ENCODE measurements around the gene DPM1.

Gene DPM1

GRCh38 chr20:50929299-50930138, 28.8 kb downstream of the DPM1 start:
- peak; percentile 17 for DNase-seq

GRCh38 chr20:50928469-50928868, 29.9 kb downstream of the DPM1 start:
- DNase-seq = no peak

- DNase-seq = no peak
Observed at GRCh38 chr20:50926530-50926929, 31.8 kb downstream of the DPM1 start.

DNA sequence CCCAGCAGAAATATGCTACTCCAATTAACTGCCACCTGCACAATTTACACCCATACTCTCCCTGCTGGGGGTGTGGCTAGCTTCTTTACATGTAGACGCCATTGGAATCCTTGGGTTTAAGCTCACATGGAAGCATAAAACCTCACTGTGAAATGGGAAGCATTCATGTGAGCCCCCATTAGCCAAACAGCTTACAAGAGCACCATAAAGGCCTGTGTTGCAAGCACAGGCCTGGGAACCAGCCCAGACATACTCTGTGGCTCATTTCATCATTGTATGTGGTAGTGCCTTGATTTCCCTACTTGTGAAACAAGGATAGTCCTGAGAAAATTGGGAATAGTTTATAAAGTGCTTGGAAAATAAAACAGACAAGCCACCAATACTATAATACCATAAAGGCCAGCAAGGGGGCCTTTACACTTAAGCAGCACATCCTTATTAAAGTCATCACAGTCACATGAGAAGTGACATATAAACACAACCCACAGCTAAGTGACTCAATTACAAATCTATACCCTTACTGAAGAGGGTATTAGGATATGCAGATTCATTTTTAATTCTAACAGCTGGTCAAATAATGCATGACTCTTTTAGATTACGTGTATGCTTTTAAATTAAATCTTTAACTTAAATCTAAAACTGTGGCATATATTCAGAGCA, 33.9 kb downstream of the DPM1 start:
- no peak for DNase-seq

DNA sequence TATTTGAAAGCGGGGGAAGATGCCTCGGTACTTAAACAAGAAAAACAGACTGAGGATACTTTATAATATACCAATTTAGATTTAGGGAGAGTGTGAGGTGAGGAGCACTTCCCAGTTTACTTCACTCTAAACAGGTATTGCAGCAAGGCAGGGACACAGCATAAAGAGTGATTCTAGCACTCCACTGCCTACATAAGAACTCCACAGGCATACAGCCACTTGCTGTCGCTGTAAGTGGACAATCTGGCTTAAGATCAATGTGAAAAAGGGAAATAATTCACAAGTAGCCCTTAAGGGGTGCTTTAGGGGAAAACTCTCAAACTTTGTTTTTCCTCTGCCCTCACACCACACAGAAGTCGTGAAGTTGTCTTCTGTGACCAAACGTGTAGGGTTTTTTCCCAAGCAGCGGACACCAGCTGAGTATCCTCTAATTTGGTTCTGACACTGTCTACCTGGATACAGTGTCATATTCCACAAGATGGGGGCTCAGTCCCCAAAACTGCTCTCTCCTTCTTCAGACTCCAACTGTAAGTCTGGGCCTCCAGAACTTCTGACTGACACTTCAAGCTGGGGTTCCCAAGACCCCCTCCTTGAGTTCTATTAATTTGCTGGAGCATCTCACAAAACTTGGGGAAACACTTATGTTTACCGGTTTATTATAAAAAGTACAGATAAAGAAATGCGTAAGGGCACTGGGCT, 36.4 kb downstream of the DPM1 start:
- DNase-seq = no peak

GRCh38 chr20:50920997-50921396, 37.3 kb downstream of the DPM1 start:
- no peak for DNase-seq

GRCh38 chr20:50919567-50919966, 38.8 kb downstream of the DPM1 start:
- DNase-seq = no peak

- DNase-seq = no peak
Observed at GRCh38 chr20:50918403-50918802, 39.9 kb downstream of the DPM1 start.

DNA sequence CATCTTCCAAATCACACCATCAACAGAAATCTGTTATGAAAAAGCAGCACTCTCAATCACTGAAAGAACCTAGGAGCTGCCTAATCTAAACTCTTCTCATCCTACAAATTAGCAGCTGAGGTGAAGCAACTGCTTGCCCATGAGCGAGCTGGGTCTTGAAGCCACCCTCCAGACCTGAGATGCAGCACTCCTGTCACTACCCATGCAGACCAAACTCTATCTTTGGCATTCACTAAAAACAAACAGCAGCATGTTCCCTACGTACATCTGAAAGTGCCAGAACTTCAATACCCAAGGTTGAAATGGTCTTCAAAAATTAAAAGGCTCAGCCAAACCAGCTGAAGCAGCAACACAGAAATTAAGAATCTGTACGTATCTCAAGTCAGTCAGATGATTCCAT, 41.4 kb downstream of the DPM1 start:
- DNase-seq = no peak

- no peak for DNase-seq
Observed at GRCh38 chr20:50916257-50916656, 42.1 kb downstream of the DPM1 start.

DNA sequence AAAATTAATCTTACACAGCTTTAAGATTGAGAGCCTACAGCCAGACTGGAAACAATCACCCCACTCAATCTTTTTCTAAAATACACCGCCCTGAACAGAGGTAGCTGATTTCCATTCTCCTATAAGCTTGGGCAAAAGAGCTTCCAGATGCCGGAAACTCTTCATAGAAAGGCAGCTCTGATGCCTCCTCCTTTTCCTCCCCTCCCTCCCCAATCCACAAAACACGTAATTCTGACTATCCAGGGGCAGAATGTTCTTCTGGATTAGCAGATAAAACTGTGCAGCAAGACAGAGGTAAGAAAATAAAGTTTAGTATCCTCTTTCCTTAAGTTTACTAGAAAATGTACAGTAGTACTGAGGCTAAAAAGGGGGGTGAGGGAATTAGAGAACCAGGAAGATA, 42.9 kb downstream of the DPM1 start:
- DNase-seq = no peak

DNA sequence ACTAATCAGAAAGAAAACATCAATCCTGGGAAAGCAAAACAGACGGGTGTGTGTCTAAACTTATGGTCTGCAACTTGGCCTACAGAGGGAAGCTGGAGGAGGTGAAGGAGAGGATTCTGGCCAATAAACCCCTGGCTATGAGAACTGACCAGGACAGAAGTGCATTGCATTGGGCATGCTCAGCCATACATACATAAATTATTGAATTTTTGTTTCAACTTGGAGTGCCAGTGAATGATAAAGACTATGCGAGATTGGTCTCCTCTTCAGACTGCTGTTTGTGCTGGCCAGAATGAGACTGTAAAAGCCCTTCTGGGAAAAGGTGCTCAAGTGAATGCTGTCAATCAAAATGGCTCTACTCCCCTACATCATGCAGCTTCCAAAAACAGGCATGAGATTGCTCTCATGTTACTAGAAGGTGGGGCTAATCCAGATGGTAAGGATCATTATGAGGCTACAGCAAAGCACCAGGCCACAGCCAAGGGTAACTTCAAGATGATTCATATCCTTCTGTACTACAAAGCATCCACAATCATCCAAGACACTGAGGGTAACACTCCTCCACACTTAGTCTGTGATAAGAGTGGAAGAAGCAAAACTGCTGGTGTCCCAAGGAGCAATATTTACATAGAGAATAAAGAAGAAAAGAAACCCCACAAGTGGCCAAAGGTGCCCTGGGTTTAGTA, 44.5 kb downstream of the DPM1 start:
- no peak for DNase-seq

GRCh38 chr20:50911716-50912115, 46.6 kb downstream of the DPM1 start:
- no peak for DNase-seq

DNA sequence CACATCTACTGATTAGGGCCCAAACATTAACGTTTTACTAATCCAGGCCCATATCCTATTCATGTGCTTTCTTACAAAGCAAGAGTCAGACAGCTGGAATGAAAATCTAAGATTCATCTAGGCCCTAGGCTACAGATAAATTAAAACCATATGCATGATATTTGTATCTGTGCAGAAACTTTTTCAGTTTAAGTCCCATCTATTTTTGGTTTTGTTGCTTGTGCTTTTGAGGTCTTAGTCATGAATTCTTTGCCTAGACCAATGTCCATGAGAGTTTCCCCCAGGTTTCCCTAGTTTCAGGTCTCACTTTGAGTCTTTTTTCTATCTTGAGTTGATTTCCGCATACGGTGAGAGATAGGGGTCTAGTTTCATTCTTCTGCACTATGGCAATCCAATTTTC, 47.3 kb downstream of the DPM1 start:
- DNase-seq = no peak

DNA sequence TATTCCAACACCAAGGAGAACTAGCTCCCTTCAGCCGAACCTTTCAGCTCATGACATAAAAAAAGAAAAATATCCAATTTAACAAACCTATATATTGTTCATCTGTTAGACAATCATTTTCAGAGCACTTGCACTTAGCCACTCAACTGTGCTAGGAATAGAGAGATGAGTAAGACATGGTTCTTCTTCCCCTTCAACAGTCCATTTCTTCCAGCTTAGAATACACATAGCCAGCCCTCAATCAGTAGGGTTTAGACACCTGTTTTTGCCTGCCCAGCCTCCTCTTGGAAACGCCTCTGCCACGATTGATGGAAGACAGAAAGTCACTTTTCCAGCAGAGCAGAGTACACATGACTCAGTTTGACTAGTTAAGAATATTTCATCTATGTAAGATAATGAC, 48.9 kb downstream of the DPM1 start:
- DNase-seq = no peak

- no peak for DNase-seq
Observed at GRCh38 chr20:50904067-50904570, 54.2 kb downstream of the DPM1 start.

DNA sequence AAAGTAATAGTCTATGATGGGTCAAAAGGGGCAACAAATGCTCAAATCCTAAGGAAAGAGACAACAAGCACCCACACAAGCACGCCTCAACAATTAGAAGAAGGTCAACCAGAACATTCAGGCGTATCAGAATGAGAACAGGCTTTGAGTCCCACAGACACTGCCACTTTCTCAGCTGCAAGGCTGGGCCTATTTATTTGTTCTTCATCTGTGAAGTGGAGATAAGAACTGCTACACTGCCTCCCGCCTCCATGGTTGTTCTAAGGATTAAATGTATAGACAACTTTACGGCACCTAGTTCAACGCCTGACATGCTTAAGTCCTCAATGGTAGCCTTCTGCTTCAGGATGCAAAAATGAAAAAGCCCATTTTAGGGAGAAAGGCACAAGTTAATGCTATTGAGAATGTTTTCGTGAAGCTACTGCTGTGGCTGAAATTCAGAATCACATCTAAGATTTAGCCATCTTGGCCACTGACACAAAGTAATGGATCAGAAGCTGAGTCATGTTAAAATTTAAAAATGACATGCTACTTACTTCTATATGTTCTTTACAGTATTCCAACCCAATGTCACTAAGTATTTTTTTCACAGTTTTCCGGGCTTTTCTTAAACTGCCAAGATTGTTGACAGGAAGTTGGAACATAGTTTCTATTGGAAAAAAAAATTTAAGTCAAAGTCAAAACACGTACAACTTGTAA, 54.8 kb downstream of the DPM1 start:
- DNase-seq = no peak

DNA sequence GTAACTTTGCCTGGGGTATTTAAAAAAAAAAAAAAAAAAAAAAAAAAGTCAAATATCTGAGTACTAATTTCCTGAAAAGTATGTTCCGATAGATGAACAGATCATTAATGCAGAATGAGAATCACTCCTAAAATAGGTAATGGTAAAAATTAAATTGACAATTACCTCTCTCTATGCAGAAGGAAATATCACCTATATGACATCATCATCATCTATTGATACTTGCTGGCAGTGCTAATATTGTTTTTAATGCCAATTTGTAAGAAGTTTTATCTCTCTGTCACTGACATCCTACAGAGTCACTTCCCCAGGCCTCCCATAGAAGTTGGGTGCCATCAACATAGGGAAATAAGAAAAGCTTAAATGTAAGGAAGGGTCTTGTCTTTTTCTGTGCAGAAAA, 57.0 kb downstream of the DPM1 start:
- no peak for DNase-seq

- no peak for DNase-seq
Observed at GRCh38 chr20:50900261-50900660, 58.1 kb downstream of the DPM1 start.

GRCh38 chr20:50898475-50898874, 59.9 kb downstream of the DPM1 start:
- DNase-seq = no peak

DNA sequence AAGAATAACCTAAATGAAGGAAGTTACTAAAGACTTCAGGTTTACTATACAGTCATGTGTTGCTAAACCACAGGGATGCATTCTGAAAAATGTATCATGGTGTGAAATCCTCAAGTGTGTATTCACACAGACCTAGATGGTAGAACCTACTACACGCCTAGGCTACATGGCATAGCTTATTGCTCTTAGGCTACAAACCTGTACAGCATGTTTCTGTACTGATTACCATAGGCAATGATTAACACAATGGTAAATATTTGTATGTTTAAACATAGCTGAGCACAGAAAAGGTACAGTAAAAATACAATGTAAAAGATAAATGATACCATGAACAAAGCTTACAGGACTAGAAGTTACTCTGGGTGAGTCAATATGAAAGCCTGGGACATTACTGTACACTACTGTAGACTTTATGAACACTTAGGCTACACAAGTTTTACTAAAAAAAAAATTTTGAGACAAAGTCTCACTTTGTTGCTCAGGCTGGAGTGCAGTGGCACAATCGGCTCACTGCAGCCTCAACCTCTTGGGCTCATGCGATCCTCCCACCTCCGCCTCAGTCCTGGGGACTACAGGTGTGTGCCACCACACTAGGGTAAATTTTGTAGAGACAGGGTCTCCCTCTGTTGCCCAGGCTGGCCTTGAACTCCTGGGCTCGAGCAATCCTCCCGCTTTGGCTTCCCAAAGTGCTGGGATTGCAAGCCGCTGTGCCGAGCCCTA, 63.1 kb downstream of the DPM1 start:
- no peak for DNase-seq

DNA sequence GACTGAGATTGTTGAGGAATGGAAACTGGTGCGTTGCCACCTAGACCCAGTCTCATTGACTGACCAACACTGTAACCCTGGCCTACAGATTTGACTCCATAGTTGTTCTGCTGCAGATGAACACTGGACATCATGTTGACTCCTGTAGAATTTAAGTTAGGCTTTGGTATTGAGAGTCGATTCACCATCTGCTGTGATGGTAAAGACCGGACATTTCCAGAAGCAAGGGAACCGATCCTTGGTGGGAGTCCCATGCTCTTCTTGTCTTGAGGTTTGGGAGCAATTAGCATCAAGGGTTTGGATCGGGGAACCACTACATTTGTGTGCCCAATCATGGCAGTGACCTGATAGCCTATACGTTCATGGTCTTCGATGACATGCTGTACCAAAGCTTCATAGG, 64.7 kb downstream of the DPM1 start:
- no peak for DNase-seq
